Measurements from ENCODE around the gene STXBP4.
A peak's percentile ranks its signal among the peaks of the same experiment; 100 is the strongest.

STXBP4 gene

GRCh38 chr17:54948380-54948779 is 20.2 kb upstream of the STXBP4 start:
- Mint-ChIP-seq H3K4me3 (no peak overlapping the region), H3K27me3 (peaks cover 8% of the 10 kb centered on the region), H3K4me1 (peaks cover 17% of the 10 kb centered on the region), H3K27ac (no peak overlapping the region), H3K9me3 (no peaks in the 10 kb centered on the region), H3K36me3 (ENCODE audit: low read depth) (peaks cover 3% of the 10 kb centered on the region)
- ATAC-seq: peak; percentile 83
- DNase-seq: no peak

- Mint-ChIP-seq H3K9me3 (no peaks in the 10 kb centered on the region), H3K4me1 (peaks cover 11% of the 10 kb centered on the region), H3K27ac (no peak overlapping the region), H3K36me3 (ENCODE audit: low read depth) (peaks cover 6% of the 10 kb centered on the region), H3K27me3 (peaks cover 8% of the 10 kb centered on the region), H3K4me3 (no peak overlapping the region)
- ATAC-seq (no peak), DNase-seq (no peak)
Observed at GRCh38 chr17:54950116-54950515, 18.4 kb upstream of the STXBP4 start.

- H3K9me3 Mint-ChIP-seq: no peaks in the 10 kb centered on the region
- peaks cover 3% of the 10 kb centered on the region for H3K27me3 Mint-ChIP-seq
- no peak overlapping the region for H3K4me3 Mint-ChIP-seq
- no peak overlapping the region for H3K27ac Mint-ChIP-seq
- DNase-seq: no peak
- H3K4me1 Mint-ChIP-seq: peaks cover 6% of the 10 kb centered on the region
- ATAC-seq: no peak
- H3K36me3 Mint-ChIP-seq (ENCODE audit: low read depth): peaks cover 6% of the 10 kb centered on the region
Observed at GRCh38 chr17:54951286-54951685, 17.3 kb upstream of the STXBP4 start.

GRCh38 chr17:54956791-54957190 is 11.8 kb upstream of the STXBP4 start:
- H3K36me3 Mint-ChIP-seq (ENCODE audit: low read depth): peaks cover 23% of the 10 kb centered on the region
- H3K9me3 Mint-ChIP-seq: no peaks in the 10 kb centered on the region
- no peak overlapping the region for H3K4me3 Mint-ChIP-seq
- no peak for ATAC-seq
- no peaks in the 10 kb centered on the region for H3K27me3 Mint-ChIP-seq
- no peak overlapping the region for H3K27ac Mint-ChIP-seq
- no peaks in the 10 kb centered on the region for H3K4me1 Mint-ChIP-seq
- no peak for DNase-seq

- peaks cover 14% of the 10 kb centered on the region for H3K36me3 Mint-ChIP-seq (ENCODE audit: low read depth)
- H3K27ac Mint-ChIP-seq: no peak overlapping the region
- no peaks in the 10 kb centered on the region for H3K27me3 Mint-ChIP-seq
- peaks cover 27% of the 10 kb centered on the region for H3K4me1 Mint-ChIP-seq
- H3K9me3 Mint-ChIP-seq: no peaks in the 10 kb centered on the region
- DNase-seq (peak; percentile 18), ATAC-seq (peak; percentile 43)
- no peak overlapping the region for H3K4me3 Mint-ChIP-seq
Observed at GRCh38 chr17:54967621-54968261, 824 bp upstream of the STXBP4 start.

- Mint-ChIP-seq H3K27ac (no peak overlapping the region), H3K9me3 (no peaks in the 10 kb centered on the region), H3K27me3 (no peaks in the 10 kb centered on the region), H3K4me3 (no peak overlapping the region), H3K36me3 (ENCODE audit: low read depth) (peaks cover 8% of the 10 kb centered on the region), H3K4me1 (peaks cover 27% of the 10 kb centered on the region)
- ATAC-seq (peak; percentile 17), DNase-seq (no peak)
Observed at GRCh38 chr17:54968988-54969332, 395 bp downstream of the STXBP4 start.

GRCh38 chr17:54969658-54970572 is 1.4 kb downstream of the STXBP4 start:
- Mint-ChIP-seq H3K36me3 (ENCODE audit: low read depth) (peaks cover 5% of the 10 kb centered on the region), H3K4me3 (no peak overlapping the region), H3K27ac (no peak overlapping the region), H3K27me3 (no peaks in the 10 kb centered on the region), H3K4me1 (peaks cover 27% of the 10 kb centered on the region), H3K9me3 (no peaks in the 10 kb centered on the region)
- DNase-seq: no peak
- ATAC-seq: no peak

GRCh38 chr17:54971147-54971546 is 2.6 kb downstream of the STXBP4 start:
- DNase-seq (no peak), ATAC-seq (no peak)
- Mint-ChIP-seq H3K4me3 (no peak overlapping the region), H3K36me3 (ENCODE audit: low read depth) (no peaks in the 10 kb centered on the region), H3K9me3 (no peaks in the 10 kb centered on the region), H3K27me3 (no peaks in the 10 kb centered on the region), H3K4me1 (peaks cover 20% of the 10 kb centered on the region), H3K27ac (no peak overlapping the region)

- DNase-seq (no peak), ATAC-seq (no peak)
- no peaks in the 10 kb centered on the region for H3K9me3 Mint-ChIP-seq
- no peaks in the 10 kb centered on the region for H3K36me3 Mint-ChIP-seq (ENCODE audit: low read depth)
- H3K27me3 Mint-ChIP-seq: no peaks in the 10 kb centered on the region
- no peak overlapping the region for H3K4me3 Mint-ChIP-seq
- no peak overlapping the region for H3K27ac Mint-ChIP-seq
- H3K4me1 Mint-ChIP-seq: peaks cover 13% of the 10 kb centered on the region
Observed at GRCh38 chr17:54971901-54972300, 3.3 kb downstream of the STXBP4 start.

GRCh38 chr17:54972406-54973138 is 4.0 kb downstream of the STXBP4 start:
- no peaks in the 10 kb centered on the region for H3K27me3 Mint-ChIP-seq
- no peak for DNase-seq
- H3K4me1 Mint-ChIP-seq: peaks cover 9% of the 10 kb centered on the region
- H3K27ac Mint-ChIP-seq: no peak overlapping the region
- no peak for ATAC-seq
- H3K4me3 Mint-ChIP-seq: no peak overlapping the region
- no peaks in the 10 kb centered on the region for H3K9me3 Mint-ChIP-seq
- no peaks in the 10 kb centered on the region for H3K36me3 Mint-ChIP-seq (ENCODE audit: low read depth)

- no peak for DNase-seq
- Mint-ChIP-seq H3K27ac (no peak overlapping the region), H3K4me1 (peaks cover 11% of the 10 kb centered on the region), H3K4me3 (no peak overlapping the region), H3K36me3 (ENCODE audit: low read depth) (peaks cover 5% of the 10 kb centered on the region), H3K27me3 (no peaks in the 10 kb centered on the region), H3K9me3 (no peaks in the 10 kb centered on the region)
- no peak for ATAC-seq
Observed at GRCh38 chr17:54974759-54975158, 6.2 kb downstream of the STXBP4 start.

- no peaks in the 10 kb centered on the region for H3K27me3 Mint-ChIP-seq
- no peak overlapping the region for H3K27ac Mint-ChIP-seq
Observed at GRCh38 chr17:54976316-54976715, 7.8 kb downstream of the STXBP4 start.

GRCh38 chr17:54977744-54978143 is 9.2 kb downstream of the STXBP4 start:
- H3K27me3 Mint-ChIP-seq: no peaks in the 10 kb centered on the region
- no peaks in the 10 kb centered on the region for H3K9me3 Mint-ChIP-seq
- DNase-seq: no peak
- H3K27ac Mint-ChIP-seq: no peak overlapping the region
- peaks cover 2% of the 10 kb centered on the region for H3K4me1 Mint-ChIP-seq
- ATAC-seq: no peak
- H3K36me3 Mint-ChIP-seq (ENCODE audit: low read depth): peaks cover 5% of the 10 kb centered on the region
- H3K4me3 Mint-ChIP-seq: no peak overlapping the region

More at GRCh38 chr17:54976316-54976715, 7.8 kb downstream of the STXBP4 start:
- no peak for DNase-seq
- no peak for ATAC-seq
- Mint-ChIP-seq H3K36me3 (ENCODE audit: low read depth) (peaks cover 5% of the 10 kb centered on the region), H3K4me3 (no peak overlapping the region), H3K4me1 (peaks cover 5% of the 10 kb centered on the region), H3K9me3 (no peaks in the 10 kb centered on the region)

- no peaks in the 10 kb centered on the region for H3K27me3 Mint-ChIP-seq
- ATAC-seq: no peak
Observed at GRCh38 chr17:54979657-54980056, 11.1 kb downstream of the STXBP4 start.

GRCh38 chr17:54980375-54980774 is 11.8 kb downstream of the STXBP4 start:
- H3K9me3 Mint-ChIP-seq: no peaks in the 10 kb centered on the region
- H3K27me3 Mint-ChIP-seq: no peaks in the 10 kb centered on the region
- no peak overlapping the region for H3K27ac Mint-ChIP-seq
- no peak for DNase-seq
- no peak for ATAC-seq
- H3K36me3 Mint-ChIP-seq (ENCODE audit: low read depth): peaks cover 6% of the 10 kb centered on the region
- peaks cover 2% of the 10 kb centered on the region for H3K4me1 Mint-ChIP-seq
- H3K4me3 Mint-ChIP-seq: no peak overlapping the region

More at GRCh38 chr17:54979657-54980056, 11.1 kb downstream of the STXBP4 start:
- peaks cover 5% of the 10 kb centered on the region for H3K36me3 Mint-ChIP-seq (ENCODE audit: low read depth)
- no peak overlapping the region for H3K27ac Mint-ChIP-seq
- no peak overlapping the region for H3K4me3 Mint-ChIP-seq
- peaks cover 2% of the 10 kb centered on the region for H3K4me1 Mint-ChIP-seq
- DNase-seq: no peak
- no peaks in the 10 kb centered on the region for H3K9me3 Mint-ChIP-seq
